Testis (tissue), 2 donors: ENCODE results near the gene U2AF2.

ENCODE experiments used
- CTCF ChIP-seq, 3 experiments: fragments of 450-650 bp in 2 of 3; fragments of 200-600 bp in 1 of 3; sonication (generic) in 1 of 3; IDR thresholded peaks; one replicate each; pipeline ENCODE4 v1.5.1; 2016 to 2019; ENCODE audit warnings: antibody characterized with exemption in 3 of 3, mild to moderate bottlenecking in 2 of 3, moderate library complexity in 1 of 3
- POLR2A ChIP-seq: fragments of 450-650 bp; IDR thresholded peaks from one replicate; pipeline ENCODE4 v1.6.1; 2017; ENCODE audit warnings: antibody characterized with exemption, mild to moderate bottlenecking, moderate library complexity

- TF ChIP-seq CTCF (IDR thresholded peaks at IDR 0.05) (no peak), POLR2A (no peak)
These were observed 65.4 kb downstream of the U2AF2 start for GRCh38 chr19:55720214-55720746.
